H1 (cell line): ENCODE results near the gene TARDBP. TPM values are rescaled to one million over a fixed set of nuclear protein-coding genes. Genes with fewer than 3 reads are reported as not detected.
A peak's percentile ranks its signal among the peaks of the same experiment; 100 is the strongest.

Source experiments
- EZH2 ChIP-seq: fragments of 200-600 bp; sonication (generic); IDR thresholded peaks from 2 replicates; pipeline ENCODE4 v1.7.1; 2012; ENCODE audit warnings: low read depth, mild to moderate bottlenecking, moderate library complexity, low read length, inconsistent platforms; ENCODE audit not compliant: severe bottlenecking
- JUND ChIP-seq: IDR thresholded peaks from 2 replicates; pipeline ENCODE4 v1.6.1; 2011; ENCODE audit warnings: mild to moderate bottlenecking, improper control_type of control experiment, low read length
- SIN3A ChIP-seq, 2 experiments: IDR thresholded peaks in 1 of 2; conservative IDR thresholded peaks in 1 of 2; 2 replicates each; pipeline ENCODE4 v1.6.1; 2011 to 2012; ENCODE audit warnings: low read length in 2 of 2, improper control_type of control experiment in 1 of 2, low read depth in 1 of 2, mild to moderate bottlenecking in 1 of 2
- TAF1 ChIP-seq: IDR thresholded peaks from 2 replicates; pipeline ENCODE4 v1.6.1; 2011; ENCODE audit warnings: mild to moderate bottlenecking, low read depth, low read length
- YY1 ChIP-seq: IDR thresholded peaks from 2 replicates; pipeline ENCODE4 v1.6.1; 2011; ENCODE audit warnings: low read depth, mild to moderate bottlenecking, low read length
- polyA plus RNA-seq, 7 experiments: library from polyadenylated mRNA; depleted of rRNA in 3 of 7; stranded (reverse) in 5 of 7; unstranded in 2 of 7; fragments of >200 nt in 5 of 7; fragments of 200-250 nt in 2 of 7; gene quantifications; 1 replicate in 5 of 7; 2 replicates in 1 of 7; 4 replicates in 1 of 7; pipeline versions ENCODE4 v1.2.1 to v1.2.3, GENCODE V29; 2011 to 2013; ENCODE audit warnings: missing spikeins in 2 of 7, mixed read lengths in 2 of 7
- total RNA-seq: library from RNA; stranded (reverse); fragmentation: NEBNext Ultra II Directional; extraction: Animal tissue kit (Norgen Biotek cat#: 25700); gene quantifications from 2 replicates; pipeline ENCODE4 v1.2.1, GENCODE V29; 2021
- TF ChIP-seq, protein P1 (sequence below): fragments of 300-600 bp; sonication (generic); IDR thresholded peaks from 2 replicates; pipeline ENCODE4 v1.7.1; 2012; ENCODE audit warnings: low read length, moderate library complexity, mild to moderate bottlenecking, inconsistent platforms; ENCODE audit not compliant: insufficient replicate concordance
- TF ChIP-seq, protein P2 (sequence below): IDR thresholded peaks from 2 replicates; pipeline ENCODE4 v1.6.1; 2012; ENCODE audit warnings: inconsistent platforms
- TF ChIP-seq, protein P3 (sequence below), 3 experiments: IDR thresholded peaks; 1 replicate in 2 of 3; 2 replicates in 1 of 3; pipeline versions ENCODE4 v1.5.1 to v1.6.1; 2011; ENCODE audit warnings: low read length in 3 of 3, mild to moderate bottlenecking in 3 of 3, inconsistent platforms in 2 of 3, low read depth in 1 of 3, moderate library complexity in 1 of 3; ENCODE audit not compliant: insufficient read depth in 1 of 3; ENCODE audit errors: control extremely low read depth in 1 of 3

Gene TARDBP
- total and polyA plus RNA-seq, 2 of the 8 experiments (the other 6 are each of a cell fraction or from before 2014, with no cell fraction given), result 144 to 240 TPM

DNA sequence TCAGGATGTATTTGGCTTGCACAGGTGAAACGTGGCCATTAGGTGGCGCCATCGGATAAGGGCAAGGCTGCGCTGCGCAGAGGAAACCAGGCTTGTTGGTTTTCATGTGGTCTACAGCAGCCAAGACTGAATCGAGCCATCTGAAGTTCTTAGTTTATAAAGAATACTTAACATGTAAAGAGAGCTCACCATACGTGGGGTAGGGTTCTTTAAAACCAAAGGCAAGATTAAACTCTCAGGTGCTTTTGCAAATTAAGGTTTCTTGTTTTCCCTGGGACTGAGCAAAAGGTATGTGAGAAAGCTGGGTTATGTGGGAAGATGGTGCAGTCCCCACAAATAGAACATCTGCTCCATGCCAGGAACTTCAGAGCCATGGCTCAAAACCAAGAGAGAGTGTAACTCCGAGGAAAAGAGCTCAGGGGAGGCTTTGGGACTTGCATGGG lies 25.3 kb downstream of the TARDBP start (continued):
- TF ChIP-seq, protein P1, sequence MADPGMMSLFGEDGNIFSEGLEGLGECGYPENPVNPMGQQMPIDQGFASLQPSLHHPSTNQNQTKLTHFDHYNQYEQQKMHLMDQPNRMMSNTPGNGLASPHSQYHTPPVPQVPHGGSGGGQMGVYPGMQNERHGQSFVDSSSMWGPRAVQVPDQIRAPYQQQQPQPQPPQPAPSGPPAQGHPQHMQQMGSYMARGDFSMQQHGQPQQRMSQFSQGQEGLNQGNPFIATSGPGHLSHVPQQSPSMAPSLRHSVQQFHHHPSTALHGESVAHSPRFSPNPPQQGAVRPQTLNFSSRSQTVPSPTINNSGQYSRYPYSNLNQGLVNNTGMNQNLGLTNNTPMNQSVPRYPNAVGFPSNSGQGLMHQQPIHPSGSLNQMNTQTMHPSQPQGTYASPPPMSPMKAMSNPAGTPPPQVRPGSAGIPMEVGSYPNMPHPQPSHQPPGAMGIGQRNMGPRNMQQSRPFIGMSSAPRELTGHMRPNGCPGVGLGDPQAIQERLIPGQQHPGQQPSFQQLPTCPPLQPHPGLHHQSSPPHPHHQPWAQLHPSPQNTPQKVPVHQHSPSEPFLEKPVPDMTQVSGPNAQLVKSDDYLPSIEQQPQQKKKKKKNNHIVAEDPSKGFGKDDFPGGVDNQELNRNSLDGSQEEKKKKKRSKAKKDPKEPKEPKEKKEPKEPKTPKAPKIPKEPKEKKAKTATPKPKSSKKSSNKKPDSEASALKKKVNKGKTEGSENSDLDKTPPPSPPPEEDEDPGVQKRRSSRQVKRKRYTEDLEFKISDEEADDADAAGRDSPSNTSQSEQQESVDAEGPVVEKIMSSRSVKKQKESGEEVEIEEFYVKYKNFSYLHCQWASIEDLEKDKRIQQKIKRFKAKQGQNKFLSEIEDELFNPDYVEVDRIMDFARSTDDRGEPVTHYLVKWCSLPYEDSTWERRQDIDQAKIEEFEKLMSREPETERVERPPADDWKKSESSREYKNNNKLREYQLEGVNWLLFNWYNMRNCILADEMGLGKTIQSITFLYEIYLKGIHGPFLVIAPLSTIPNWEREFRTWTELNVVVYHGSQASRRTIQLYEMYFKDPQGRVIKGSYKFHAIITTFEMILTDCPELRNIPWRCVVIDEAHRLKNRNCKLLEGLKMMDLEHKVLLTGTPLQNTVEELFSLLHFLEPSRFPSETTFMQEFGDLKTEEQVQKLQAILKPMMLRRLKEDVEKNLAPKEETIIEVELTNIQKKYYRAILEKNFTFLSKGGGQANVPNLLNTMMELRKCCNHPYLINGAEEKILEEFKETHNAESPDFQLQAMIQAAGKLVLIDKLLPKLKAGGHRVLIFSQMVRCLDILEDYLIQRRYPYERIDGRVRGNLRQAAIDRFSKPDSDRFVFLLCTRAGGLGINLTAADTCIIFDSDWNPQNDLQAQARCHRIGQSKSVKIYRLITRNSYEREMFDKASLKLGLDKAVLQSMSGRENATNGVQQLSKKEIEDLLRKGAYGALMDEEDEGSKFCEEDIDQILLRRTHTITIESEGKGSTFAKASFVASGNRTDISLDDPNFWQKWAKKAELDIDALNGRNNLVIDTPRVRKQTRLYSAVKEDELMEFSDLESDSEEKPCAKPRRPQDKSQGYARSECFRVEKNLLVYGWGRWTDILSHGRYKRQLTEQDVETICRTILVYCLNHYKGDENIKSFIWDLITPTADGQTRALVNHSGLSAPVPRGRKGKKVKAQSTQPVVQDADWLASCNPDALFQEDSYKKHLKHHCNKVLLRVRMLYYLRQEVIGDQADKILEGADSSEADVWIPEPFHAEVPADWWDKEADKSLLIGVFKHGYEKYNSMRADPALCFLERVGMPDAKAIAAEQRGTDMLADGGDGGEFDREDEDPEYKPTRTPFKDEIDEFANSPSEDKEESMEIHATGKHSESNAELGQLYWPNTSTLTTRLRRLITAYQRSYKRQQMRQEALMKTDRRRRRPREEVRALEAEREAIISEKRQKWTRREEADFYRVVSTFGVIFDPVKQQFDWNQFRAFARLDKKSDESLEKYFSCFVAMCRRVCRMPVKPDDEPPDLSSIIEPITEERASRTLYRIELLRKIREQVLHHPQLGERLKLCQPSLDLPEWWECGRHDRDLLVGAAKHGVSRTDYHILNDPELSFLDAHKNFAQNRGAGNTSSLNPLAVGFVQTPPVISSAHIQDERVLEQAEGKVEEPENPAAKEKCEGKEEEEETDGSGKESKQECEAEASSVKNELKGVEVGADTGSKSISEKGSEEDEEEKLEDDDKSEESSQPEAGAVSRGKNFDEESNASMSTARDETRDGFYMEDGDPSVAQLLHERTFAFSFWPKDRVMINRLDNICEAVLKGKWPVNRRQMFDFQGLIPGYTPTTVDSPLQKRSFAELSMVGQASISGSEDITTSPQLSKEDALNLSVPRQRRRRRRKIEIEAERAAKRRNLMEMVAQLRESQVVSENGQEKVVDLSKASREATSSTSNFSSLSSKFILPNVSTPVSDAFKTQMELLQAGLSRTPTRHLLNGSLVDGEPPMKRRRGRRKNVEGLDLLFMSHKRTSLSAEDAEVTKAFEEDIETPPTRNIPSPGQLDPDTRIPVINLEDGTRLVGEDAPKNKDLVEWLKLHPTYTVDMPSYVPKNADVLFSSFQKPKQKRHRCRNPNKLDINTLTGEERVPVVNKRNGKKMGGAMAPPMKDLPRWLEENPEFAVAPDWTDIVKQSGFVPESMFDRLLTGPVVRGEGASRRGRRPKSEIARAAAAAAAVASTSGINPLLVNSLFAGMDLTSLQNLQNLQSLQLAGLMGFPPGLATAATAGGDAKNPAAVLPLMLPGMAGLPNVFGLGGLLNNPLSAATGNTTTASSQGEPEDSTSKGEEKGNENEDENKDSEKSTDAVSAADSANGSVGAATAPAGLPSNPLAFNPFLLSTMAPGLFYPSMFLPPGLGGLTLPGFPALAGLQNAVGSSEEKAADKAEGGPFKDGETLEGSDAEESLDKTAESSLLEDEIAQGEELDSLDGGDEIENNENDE, result no peak
- peak; percentile 73; the same call in 1 of the 2 replicates for TF ChIP-seq YY1
- TF ChIP-seq TAF1, result no peak
- TF ChIP-seq EZH2, result no peak
- TF ChIP-seq, protein P2, sequence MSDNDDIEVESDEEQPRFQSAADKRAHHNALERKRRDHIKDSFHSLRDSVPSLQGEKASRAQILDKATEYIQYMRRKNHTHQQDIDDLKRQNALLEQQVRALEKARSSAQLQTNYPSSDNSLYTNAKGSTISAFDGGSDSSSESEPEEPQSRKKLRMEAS, result 0 out of 2 replicates have a peak, but pooled peaks have one; percentile 31
- TF ChIP-seq SIN3A (conservative IDR thresholded peaks at IDR 0.05 in 1 of 2, IDR thresholded peaks at IDR 0.05 in 1 of 2; ENCODE audit: low read depth in 1 of 2, low read length in 2 of 2), result 0 out of 4 replicates have a peak, but pooled peaks of 1 of the 2 experiments have one; percentile 57
- TF ChIP-seq, protein P3, sequence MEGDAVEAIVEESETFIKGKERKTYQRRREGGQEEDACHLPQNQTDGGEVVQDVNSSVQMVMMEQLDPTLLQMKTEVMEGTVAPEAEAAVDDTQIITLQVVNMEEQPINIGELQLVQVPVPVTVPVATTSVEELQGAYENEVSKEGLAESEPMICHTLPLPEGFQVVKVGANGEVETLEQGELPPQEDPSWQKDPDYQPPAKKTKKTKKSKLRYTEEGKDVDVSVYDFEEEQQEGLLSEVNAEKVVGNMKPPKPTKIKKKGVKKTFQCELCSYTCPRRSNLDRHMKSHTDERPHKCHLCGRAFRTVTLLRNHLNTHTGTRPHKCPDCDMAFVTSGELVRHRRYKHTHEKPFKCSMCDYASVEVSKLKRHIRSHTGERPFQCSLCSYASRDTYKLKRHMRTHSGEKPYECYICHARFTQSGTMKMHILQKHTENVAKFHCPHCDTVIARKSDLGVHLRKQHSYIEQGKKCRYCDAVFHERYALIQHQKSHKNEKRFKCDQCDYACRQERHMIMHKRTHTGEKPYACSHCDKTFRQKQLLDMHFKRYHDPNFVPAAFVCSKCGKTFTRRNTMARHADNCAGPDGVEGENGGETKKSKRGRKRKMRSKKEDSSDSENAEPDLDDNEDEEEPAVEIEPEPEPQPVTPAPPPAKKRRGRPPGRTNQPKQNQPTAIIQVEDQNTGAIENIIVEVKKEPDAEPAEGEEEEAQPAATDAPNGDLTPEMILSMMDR (IDR thresholded peaks at IDR 0.05; ENCODE audit: control extremely low read depth in 1 of 3, insufficient read depth in 1 of 3, low read depth in 1 of 3, low read length in 3 of 3), result peak; percentile 92 to 98 (median 96)
- TF ChIP-seq JUND, result peak; percentile 51; the same call in 1 of the 2 replicates
